ENCODE measurements around the gene HTR6. TPM values are rescaled to one million over a fixed set of nuclear protein-coding genes. Genes with fewer than 3 reads are reported as not detected.
"Not testable (repeated sequence)": the region's sequence is repeated elsewhere in the genome, so short reads cannot be mapped to it uniquely, and the experiment has no call there.

HTR6 gene
- polyA plus RNA-seq, 1 donor from 2014 or later = not detected

GRCh38 chr1:19635646-19636045 lies 29.0 kb upstream of the HTR6 start:
- Histone ChIP-seq H4K20me1 (ENCODE audit: insufficient read depth) (no peaks in the 10 kb centered on the region), H3K4me3 (ENCODE audit: low read length) (no peak overlapping the region), H3K79me2 (replicated peaks; ENCODE audit: insufficient read depth, low read length) (no peaks in the 10 kb centered on the region), H3K4me2 (ENCODE audit: low read length) (no peak overlapping the region), H3K9me3 (ENCODE audit: low read length) (no peaks in the 10 kb centered on the region), H3K9ac (ENCODE audit: low read length) (no peak overlapping the region), H3K27me3 (ENCODE audit: insufficient read depth, low read depth, low read length) (no peaks in the 10 kb centered on the region), H3K9me2 (ENCODE audit: insufficient read depth, low read length) (no peaks in the 10 kb centered on the region), H3K36me3 (ENCODE audit: insufficient read depth, low read length) (no peaks in the 10 kb centered on the region), H2AFZ (ENCODE audit: low read depth, low read length) (no peak overlapping the region), H3K27ac (ENCODE audit: low read length) (no peak overlapping the region), H3F3A (ENCODE audit: insufficient read depth, low read length, poor library complexity, severe bottlenecking) (no peaks in the 10 kb centered on the region)
- TF ChIP-seq EZH2 (IDR thresholded peaks at IDR 0.05; ENCODE audit: borderline replicate concordance, insufficient read depth, low read length, poor library complexity, severe bottlenecking) (no peak), TAF1 (IDR thresholded peaks at IDR 0.05; ENCODE audit: low read depth) (no peak), EP300 (conservative IDR thresholded peaks at IDR 0.05; ENCODE audit: poor library complexity, severe bottlenecking) (no peak), SMC3 (conservative IDR thresholded peaks at IDR 0.05; ENCODE audit: poor library complexity) (no peak), REST (IDR thresholded peaks at IDR 0.05; ENCODE audit: borderline replicate concordance) (no peak), RAD21 (conservative IDR thresholded peaks at IDR 0.05) (no peak), MXI1 (conservative IDR thresholded peaks at IDR 0.05; ENCODE audit: poor library complexity, severe bottlenecking) (no peak), CTCF (IDR thresholded peaks at IDR 0.05; ENCODE audit: poor library complexity, severe bottlenecking) (no peak), POLR2AphosphoS5 (IDR thresholded peaks at IDR 0.05) (no peak)

- Histone ChIP-seq H3K79me2 (replicated peaks; ENCODE audit: insufficient read depth, low read length) (no peaks in the 10 kb centered on the region), H3K4me2 (ENCODE audit: low read length) (no peak overlapping the region), H3K27ac (ENCODE audit: low read length) (no peak overlapping the region), H3K36me3 (ENCODE audit: insufficient read depth, low read length) (no peaks in the 10 kb centered on the region), H4K20me1 (ENCODE audit: insufficient read depth) (no peaks in the 10 kb centered on the region), H2AFZ (ENCODE audit: low read depth, low read length) (no peak overlapping the region), H3K9ac (ENCODE audit: low read length) (no peak overlapping the region), H3F3A (ENCODE audit: insufficient read depth, low read length, poor library complexity, severe bottlenecking) (no peaks in the 10 kb centered on the region), H3K9me2 (ENCODE audit: insufficient read depth, low read length) (no peaks in the 10 kb centered on the region), H3K4me3 (ENCODE audit: low read length) (no peak overlapping the region), H3K9me3 (ENCODE audit: low read length) (no peaks in the 10 kb centered on the region), H3K27me3 (ENCODE audit: insufficient read depth, low read depth, low read length) (no peaks in the 10 kb centered on the region)
- TF ChIP-seq TAF1 (IDR thresholded peaks at IDR 0.05; ENCODE audit: low read depth) = no peak
- TF ChIP-seq SMC3 (conservative IDR thresholded peaks at IDR 0.05; ENCODE audit: poor library complexity) = no peak
- TF ChIP-seq RAD21 (conservative IDR thresholded peaks at IDR 0.05) = no peak
- no peak for TF ChIP-seq REST (IDR thresholded peaks at IDR 0.05; ENCODE audit: borderline replicate concordance)
- TF ChIP-seq EP300 (conservative IDR thresholded peaks at IDR 0.05; ENCODE audit: poor library complexity, severe bottlenecking) = no peak
- no peak for TF ChIP-seq CTCF (IDR thresholded peaks at IDR 0.05; ENCODE audit: poor library complexity, severe bottlenecking)
- TF ChIP-seq POLR2AphosphoS5 (IDR thresholded peaks at IDR 0.05) = no peak
- no peak for TF ChIP-seq EZH2 (IDR thresholded peaks at IDR 0.05; ENCODE audit: borderline replicate concordance, insufficient read depth, low read length, poor library complexity, severe bottlenecking)
- TF ChIP-seq MXI1 (conservative IDR thresholded peaks at IDR 0.05; ENCODE audit: poor library complexity, severe bottlenecking) = no peak
These were observed 28.6 kb upstream of the HTR6 start for GRCh38 chr1:19636065-19636464.

GRCh38 chr1:19636749-19637148 lies 27.9 kb upstream of the HTR6 start:
- not testable (repeated sequence) for H3K4me3 ChIP-seq (ENCODE audit: low read length); H4K20me1 ChIP-seq (ENCODE audit: insufficient read depth); H3K27ac ChIP-seq (ENCODE audit: low read length); H3F3A ChIP-seq (ENCODE audit: insufficient read depth, low read length, poor library complexity, severe bottlenecking); H3K9me3 ChIP-seq (ENCODE audit: low read length); H3K36me3 ChIP-seq (ENCODE audit: insufficient read depth, low read length); H3K79me2 ChIP-seq (replicated peaks; ENCODE audit: insufficient read depth, low read length); H3K9ac ChIP-seq (ENCODE audit: low read length); H2AFZ ChIP-seq (ENCODE audit: low read depth, low read length); H3K4me2 ChIP-seq (ENCODE audit: low read length); H3K27me3 ChIP-seq (ENCODE audit: insufficient read depth, low read depth, low read length); H3K9me2 ChIP-seq (ENCODE audit: insufficient read depth, low read length)

Measured in neural cell (in vitro differentiated cells).